Activated B cell treated with CpG ODN at 0.5 μM for 24 hours (primary cell): ENCODE data around the gene FBXO41. TPM values are rescaled to one million over a fixed set of nuclear protein-coding genes. Genes with fewer than 3 reads are reported as not detected.

Experiments used
- ATAC-seq: fragments of 200-7000 bp; cut with Tn5 transposase; one replicate; pipeline ENCODE4 v1.10.0; 2021; ENCODE audit warnings: low read depth, mild to moderate bottlenecking, moderate library complexity
- CTCF ChIA-PET: fragments of 350-600 bp; sonication (Branson Sonifier 250); formaldehyde crosslinking; loops from one replicate; lab custom pipeline; 2021; ENCODE audit warnings: antibody characterized with exemption; lab: Charles Lee
- POLR2A ChIA-PET: fragments of 350-600 bp; sonication (Branson Sonifier 250); formaldehyde crosslinking; loops from one replicate; lab custom pipeline; 2021; ENCODE audit warnings: antibody characterized with exemption; lab: Charles Lee
- DNase-seq: peaks from one replicate; pipeline ENCODE4 v3.0.0; 2022
- H3K27ac Mint-ChIP-seq: one replicate; pipeline ENCODE4 v1.8.0; 2020; ENCODE audit warnings: mixed read lengths
- H3K27me3 Mint-ChIP-seq: one replicate; pipeline ENCODE4 v1.8.0; 2021; ENCODE audit warnings: mixed read lengths
- H3K36me3 Mint-ChIP-seq: one replicate; pipeline ENCODE4 v1.8.0; 2021; ENCODE audit warnings: low read depth, mixed read lengths
- H3K4me1 Mint-ChIP-seq: one replicate; pipeline ENCODE4 v1.8.0; 2021; ENCODE audit warnings: mixed read lengths
- H3K4me3 Mint-ChIP-seq: one replicate; pipeline ENCODE4 v1.8.0; 2020; ENCODE audit warnings: mild to moderate bottlenecking, mixed read lengths
- H3K9me3 Mint-ChIP-seq: one replicate; pipeline ENCODE4 v1.8.0; 2020; ENCODE audit warnings: mixed read lengths
- CTCF ChIP-seq: fragments of 200-600 bp; IDR thresholded peaks from one replicate; pipeline ENCODE4 v1.8.0; 2022; ENCODE audit warnings: antibody characterized with exemption, mild to moderate bottlenecking
- intact Hi-C: fragments of 100-400 bp; cut with micrococcal nuclease; formaldehyde crosslinking; loops from one replicate; pipeline ENCODE4 v1.15.1; 2024
- total RNA-seq: library from RNA; stranded (reverse); gene quantifications from 2 replicates; pipeline ENCODE4 v1.2.3, GENCODE V29; 2022

FBXO41 gene
- total RNA-seq, 1 donor from 2014 or later, result 25.7 TPM

GRCh38 chr2:73238149-73238548 lies 46.1 kb downstream of the FBXO41 start:
- ATAC-seq (no peak), DNase-seq (no peak)
- ChIA-PET CTCF (no interaction called here), POLR2A (interaction anchor here (0.8 to 1.2 kb wide), 2 partner anchors 46 to 147 kb away, joined by 3 to 4 read pairs; partner anchors contain the start of genes ALMS1 and FBXO41)
- Mint-ChIP-seq H3K4me3 (no peak overlapping the region), H3K27me3 (no peaks in the 10 kb centered on the region), H3K36me3 (peaks cover 67% of the 10 kb centered on the region), H3K27ac (no peak overlapping the region), H3K9me3 (no peaks in the 10 kb centered on the region), H3K4me1 (peaks cover 33% of the 10 kb centered on the region)
- intact Hi-C loops, result no loop called here
- no peak for TF ChIP-seq CTCF

GRCh38 chr2:73237168-73237567 lies 47.1 kb downstream of the FBXO41 start:
- no peak for DNase-seq
- ChIA-PET POLR2A (interaction anchor here (0.6 kb wide), 1 partner anchor 883 kb away, joined by 3 read pairs; no protein-coding TSS in a partner anchor), CTCF (no interaction called here)
- H3K27me3 Mint-ChIP-seq, result no peaks in the 10 kb centered on the region
- intact Hi-C loops, result no loop called here
- no peak for TF ChIP-seq CTCF
- no peak for ATAC-seq
- peak overlapping the region; percentile 0 for H3K27ac Mint-ChIP-seq
- no peak overlapping the region for H3K4me3 Mint-ChIP-seq
- peaks cover 60% of the 10 kb centered on the region for H3K36me3 Mint-ChIP-seq
- no peaks in the 10 kb centered on the region for H3K9me3 Mint-ChIP-seq
- peaks cover 40% of the 10 kb centered on the region for H3K4me1 Mint-ChIP-seq

- no peak for TF ChIP-seq CTCF
- peaks cover 48% of the 10 kb centered on the region for H3K36me3 Mint-ChIP-seq
- peak overlapping the region; percentile 93 for H3K27ac Mint-ChIP-seq
- intact Hi-C loops, result loop anchor here (2.0 kb wide), 1 partner anchor 1219 kb away; the partner anchor contains the start of gene INO80B
- ChIA-PET POLR2A (interaction anchor here (2.6 to 4.5 kb wide), 5 partner anchors 23 to 165 kb away, joined by 10 to 51 read pairs (median 28); partner anchors contain the start of genes ALMS1, FBXO41, SFXN5 and SMYD5), CTCF (interaction anchor here (1.1 kb wide), 1 partner anchor 23 kb away, joined by 3 read pairs; no protein-coding TSS in a partner anchor)
- ATAC-seq (no peak), DNase-seq (no peak)
- H3K4me3 Mint-ChIP-seq, result peak overlapping the region; percentile 95
- no peaks in the 10 kb centered on the region for H3K9me3 Mint-ChIP-seq
- H3K4me1 Mint-ChIP-seq, result peaks cover 40% of the 10 kb centered on the region
- H3K27me3 Mint-ChIP-seq, result no peaks in the 10 kb centered on the region
Observed at GRCh38 chr2:73235315-73236028, 48.8 kb downstream of the FBXO41 start.

GRCh38 chr2:73233932-73234832 lies 50.1 kb downstream of the FBXO41 start, which contains the start of gene CCT7:
Gene CCT7, plus strand, starts transcription at chr2:73234308. Its CDS starts 71 bp downstream, at chr2:73234379.
- intact Hi-C loops, result loop anchor here (1.0 to 5.0 kb wide), 13 partner anchors 20 to 1902 kb away; partner anchors contain the start of genes ALMS1, DGUOK, EXOC6B and FBXO41
- peaks cover 40% of the 10 kb centered on the region for H3K4me1 Mint-ChIP-seq
- peak; percentile 80 for DNase-seq
- peaks cover 38% of the 10 kb centered on the region for H3K36me3 Mint-ChIP-seq
- ChIA-PET POLR2A (interaction anchor here (0.5 to 4.5 kb wide), 24 partner anchors 9 to 1521 kb away, joined by 3 to 51 read pairs (median 5); partner anchors contain the start of genes ALMS1, EGR4, EMX1 and FBXO41), CTCF (interaction anchor here (1.1 to 2.8 kb wide), 6 partner anchors 21 to 218 kb away, joined by 3 to 23 read pairs (median 6); partner anchors contain the start of gene ALMS1)
- TF ChIP-seq CTCF, result no peak
- peak within 1 kb of the TSS; percentile 95 for H3K4me3 Mint-ChIP-seq
- H3K27ac Mint-ChIP-seq, result peak within 1 kb of the TSS; percentile 93
- no peaks in the 10 kb centered on the region for H3K27me3 Mint-ChIP-seq
- ATAC-seq, result peak; percentile 64
- H3K9me3 Mint-ChIP-seq, result no peaks in the 10 kb centered on the region
